Neural progenitor cell (in vitro differentiated cells): Measurements from ENCODE around the gene AQP7. TPM values are rescaled to one million over a fixed set of nuclear protein-coding genes. Genes with fewer than 3 reads are reported as not detected.

Experiments
- DNase-seq: peaks from one replicate; pipeline ENCODE4 v3.0.0-alpha.2; 2016; ENCODE audit warnings: low spot score
- H2AFZ ChIP-seq: fragments of 200-600 bp; sonication (generic); replicated peaks from 2 replicates; pipeline ENCODE4 v1.6.1; 2016; ENCODE audit warnings: antibody characterized with exemption
- H3F3A ChIP-seq: fragments of 200-600 bp; sonication (generic); 2 replicates; pipeline ENCODE4 v1.6.1; 2016; ENCODE audit warnings: antibody characterized with exemption, low read depth
- H3K27ac ChIP-seq: fragments of 200-600 bp; sonication (generic); 2 replicates; pipeline ENCODE4 v1.5.1; 2016; ENCODE audit warnings: mild to moderate bottlenecking
- H3K27me3 ChIP-seq: fragments of 200-600 bp; sonication (generic); 2 replicates; pipeline ENCODE4 v1.6.1; 2016; ENCODE audit warnings: mild to moderate bottlenecking, moderate library complexity
- H3K36me3 ChIP-seq: fragments of 200-600 bp; sonication (generic); 2 replicates; pipeline ENCODE4 v1.5.1; 2016
- H3K4me1 ChIP-seq: fragments of 200-600 bp; sonication (generic); 2 replicates; pipeline ENCODE4 v1.6.1; 2016; ENCODE audit warnings: mixed run types
- H3K4me2 ChIP-seq: fragments of 200-600 bp; sonication (generic); 2 replicates; pipeline ENCODE4 v1.6.1; 2016
- H3K4me3 ChIP-seq: fragments of 200-600 bp; sonication (generic); 2 replicates; pipeline ENCODE4 v1.5.1; 2016
- H3K79me2 ChIP-seq: fragments of 200-600 bp; sonication (generic); 2 replicates; pipeline ENCODE4 v1.6.1; 2016; ENCODE audit warnings: low read depth
- H3K9ac ChIP-seq: fragments of 200-600 bp; sonication (generic); 2 replicates; pipeline ENCODE4 v1.6.1; 2016
- H3K9me3 ChIP-seq: fragments of 200-600 bp; sonication (generic); 2 replicates; pipeline ENCODE4 v1.5.1; 2016; ENCODE audit warnings: low read depth
- H4K20me1 ChIP-seq: fragments of 200-600 bp; sonication (generic); 2 replicates; pipeline ENCODE4 v1.6.1; 2016; ENCODE audit warnings: low read depth
- H3K27ac Mint-ChIP-seq: 3 replicates; pipeline ENCODE4 v1.8.0; 2021; ENCODE audit warnings: mixed read lengths
- H3K27me3 Mint-ChIP-seq: 2 replicates; pipeline ENCODE4 v1.8.0; 2022; ENCODE audit warnings: low read depth, mild to moderate bottlenecking, inconsistent platforms, moderate library complexity, mixed read lengths; ENCODE audit not compliant: insufficient read depth
- H3K36me3 Mint-ChIP-seq: 3 replicates; pipeline ENCODE4 v1.8.0; 2021; ENCODE audit warnings: mixed read lengths
- H3K4me1 Mint-ChIP-seq: 3 replicates; pipeline ENCODE4 v1.8.0; 2021; ENCODE audit warnings: mixed read lengths
- H3K4me3 Mint-ChIP-seq: 3 replicates; pipeline ENCODE4 v1.8.0; 2021; ENCODE audit warnings: mild to moderate bottlenecking, moderate library complexity, mixed read lengths
- H3K9me3 Mint-ChIP-seq: 3 replicates; pipeline ENCODE4 v1.8.0; 2020; ENCODE audit warnings: mixed read lengths
- CTCF ChIP-seq: fragments of 200-600 bp; sonication (generic); IDR thresholded peaks from 2 replicates; pipeline ENCODE4 v1.5.1; 2017; ENCODE audit warnings: antibody characterized with exemption, mild to moderate bottlenecking
- EZH2 ChIP-seq: fragments of 200-600 bp; sonication (generic); IDR thresholded peaks from 2 replicates; pipeline ENCODE4 v1.6.1; 2017; ENCODE audit warnings: antibody characterized with exemption, mild to moderate bottlenecking, moderate library complexity
- EZH2phosphoT487 ChIP-seq: fragments of 200-600 bp; sonication (generic); IDR thresholded peaks from 2 replicates; pipeline ENCODE4 v1.6.1; 2017; ENCODE audit warnings: antibody characterized with exemption
- total RNA-seq: library from RNA; depleted of rRNA; stranded (reverse); fragments of >200 nt; gene quantifications from 2 replicates; pipeline ENCODE4 v1.2.3, GENCODE V29; 2015; ENCODE audit warnings: low replicate concordance

AQP7 gene
- total RNA-seq, 1 donor from 2014 or later: not detected

DNA sequence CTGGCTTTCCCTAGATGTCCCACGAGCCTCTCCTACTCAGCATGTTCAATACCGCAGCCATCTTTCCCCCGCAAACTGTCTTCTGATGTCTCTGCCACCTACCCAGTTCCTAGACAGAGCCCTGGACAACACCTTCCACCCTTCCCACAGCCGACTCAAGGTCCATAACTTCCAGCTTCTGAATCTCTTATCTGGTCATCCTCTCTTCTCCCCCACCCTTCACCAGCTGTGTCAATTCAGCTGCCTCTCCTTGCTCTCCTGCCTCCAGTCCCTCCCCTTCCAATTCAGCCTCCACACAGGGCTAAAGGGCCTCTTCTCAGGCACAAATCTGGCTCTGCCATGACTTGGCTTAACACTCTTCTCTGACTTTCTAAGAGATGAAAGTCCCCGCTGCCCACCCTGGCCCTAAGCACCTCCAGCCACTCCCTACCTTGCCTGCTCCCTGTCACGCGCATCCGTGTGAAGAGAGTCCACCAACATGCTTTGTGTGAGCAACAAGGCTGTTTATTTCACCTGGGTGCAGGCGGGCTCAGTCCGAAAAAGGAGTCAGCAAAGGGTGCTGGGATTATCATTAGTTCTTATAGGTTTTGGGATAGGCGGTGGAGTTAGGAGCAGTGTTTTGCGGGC is 25.2 kb downstream of the AQP7 start:
- no peaks in the 10 kb centered on the region for H3K27me3 Mint-ChIP-seq
- Histone ChIP-seq H3K4me3 (no peak overlapping the region), H3K9me3 (no peaks in the 10 kb centered on the region), H3K27ac (no peak overlapping the region), H3K4me2 (no peak overlapping the region), H3K36me3 (no peaks in the 10 kb centered on the region), H4K20me1 (no peaks in the 10 kb centered on the region), H2AFZ (peak overlapping the region; percentile 42), H3F3A (peaks cover 18% of the 10 kb centered on the region), H3K4me1 (peaks cover 22% of the 10 kb centered on the region), H3K27me3 (no peaks in the 10 kb centered on the region), H3K9ac (no peak overlapping the region), H3K79me2 (no peaks in the 10 kb centered on the region)
- H3K4me3 Mint-ChIP-seq: peak overlapping the region; percentile 17
- peak overlapping the region; percentile 80 for H3K27ac Mint-ChIP-seq
- H3K4me1 Mint-ChIP-seq: peaks cover 36% of the 10 kb centered on the region
- H3K36me3 Mint-ChIP-seq: no peaks in the 10 kb centered on the region
- no peak for DNase-seq
- TF ChIP-seq CTCF: no peak
- no peak for TF ChIP-seq EZH2
- no peak for TF ChIP-seq EZH2phosphoT487
- H3K9me3 Mint-ChIP-seq: no peaks in the 10 kb centered on the region

GRCh38 chr9:33375841-33376321 is 26.5 kb downstream of the AQP7 start:
- H3K9ac ChIP-seq: no peak overlapping the region
- H3K9me3 ChIP-seq: no peaks in the 10 kb centered on the region
- no peaks in the 10 kb centered on the region for H3K9me3 Mint-ChIP-seq
- H3K27ac Mint-ChIP-seq: peak overlapping the region; percentile 97
- H3K27ac ChIP-seq: peak overlapping the region; percentile 88
- no peak overlapping the region for H3K4me3 ChIP-seq
- DNase-seq: no peak
- H3F3A ChIP-seq: peaks cover 14% of the 10 kb centered on the region
- TF ChIP-seq EZH2: no peak
- peaks cover 9% of the 10 kb centered on the region for H3K4me1 ChIP-seq
- no peaks in the 10 kb centered on the region for H3K79me2 ChIP-seq
- H4K20me1 ChIP-seq: no peaks in the 10 kb centered on the region
- H3K4me1 Mint-ChIP-seq: peaks cover 29% of the 10 kb centered on the region
- no peaks in the 10 kb centered on the region for H3K36me3 ChIP-seq
- no peak overlapping the region for H3K4me2 ChIP-seq
- peak overlapping the region; percentile 28 for H3K4me3 Mint-ChIP-seq
- H2AFZ ChIP-seq: peak overlapping the region; percentile 97
- H3K36me3 Mint-ChIP-seq: no peaks in the 10 kb centered on the region
- no peaks in the 10 kb centered on the region for H3K27me3 Mint-ChIP-seq
- H3K27me3 ChIP-seq: no peaks in the 10 kb centered on the region

DNA sequence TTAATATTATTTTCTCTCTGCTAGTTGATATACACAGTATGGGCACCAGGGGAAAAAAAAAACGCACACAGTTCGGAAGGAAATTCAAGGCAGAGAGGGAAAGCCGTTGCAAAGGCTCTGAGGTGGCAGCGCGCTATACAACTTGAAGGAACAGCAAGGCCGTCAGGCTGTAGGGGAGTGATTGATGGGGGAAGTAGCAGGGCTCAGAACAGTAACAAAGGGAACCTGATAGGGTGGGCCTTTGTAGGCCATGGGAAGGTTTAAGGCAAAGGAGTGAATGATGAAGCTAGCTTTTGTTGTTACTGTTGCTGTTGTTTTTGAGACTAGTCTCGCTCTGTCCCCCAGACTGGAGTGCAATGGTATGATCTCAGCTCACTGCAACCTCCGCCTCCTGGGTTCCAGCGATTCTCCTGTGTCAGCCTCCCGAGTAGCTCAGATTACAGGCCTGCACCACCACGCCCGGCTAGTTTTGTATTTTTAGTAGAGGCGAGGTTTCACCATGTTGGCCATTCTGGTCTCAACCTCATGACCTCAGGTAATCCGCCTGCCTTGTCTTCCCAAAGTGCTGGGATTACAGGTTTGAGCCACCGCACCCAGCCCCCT is 27.0 kb downstream of the AQP7 start:
- H4K20me1 ChIP-seq: no peaks in the 10 kb centered on the region
- Mint-ChIP-seq H3K9me3 (no peaks in the 10 kb centered on the region), H3K27ac (peak overlapping the region; percentile 97), H3K36me3 (no peaks in the 10 kb centered on the region), H3K4me3 (peak overlapping the region; percentile 28), H3K27me3 (no peaks in the 10 kb centered on the region), H3K4me1 (peaks cover 25% of the 10 kb centered on the region)
- H3K27me3 ChIP-seq: no peaks in the 10 kb centered on the region
- H3K4me1 ChIP-seq: peaks cover 6% of the 10 kb centered on the region
- no peak for TF ChIP-seq EZH2phosphoT487
- no peak for TF ChIP-seq CTCF
- no peak for TF ChIP-seq EZH2
- H3K9me3 ChIP-seq: no peaks in the 10 kb centered on the region
- peak overlapping the region; percentile 88 for H3K27ac ChIP-seq
- peak overlapping the region; percentile 97 for H2AFZ ChIP-seq
- peak; percentile 73 for DNase-seq
- H3K36me3 ChIP-seq: no peaks in the 10 kb centered on the region
- peak overlapping the region; percentile 20 for H3K4me3 ChIP-seq
- H3K9ac ChIP-seq: no peak overlapping the region
- H3F3A ChIP-seq: peaks cover 14% of the 10 kb centered on the region
- peak overlapping the region; percentile 55 for H3K4me2 ChIP-seq
- no peaks in the 10 kb centered on the region for H3K79me2 ChIP-seq
